RWPE1 (cell line): Measurements from ENCODE around the gene DNAJC27.

Source experiments
- CTCF ChIA-PET: fragments of 350-600 bp; sonication (Branson Sonifier 250); formaldehyde crosslinking; extraction: SDS; loops from one replicate; lab custom pipeline; 2021; lab: Yijun Ruan, JAX
- POLR2A ChIA-PET: fragments of 400-600 bp; formaldehyde crosslinking; extraction: SDS; loops from one replicate; lab custom pipeline; 2020; ENCODE audit warnings: antibody characterized with exemption; ENCODE audit not compliant: low non-redundant PET; lab: Yijun Ruan, JAX
- DNase-seq: peaks from one replicate; pipeline ENCODE4 v3.0.0; 2012; ENCODE audit warnings: low spot score
- H3K27ac ChIP-seq: fragments of 450-650 bp; 2 replicates; pipeline ENCODE4 v1.5.1; 2017
- CTCF ChIP-seq: fragments of 450-650 bp; conservative IDR thresholded peaks from 2 replicates; pipeline ENCODE4 v1.5.1; 2017; ENCODE audit warnings: low read depth, mild to moderate bottlenecking

Gene DNAJC27

DNA sequence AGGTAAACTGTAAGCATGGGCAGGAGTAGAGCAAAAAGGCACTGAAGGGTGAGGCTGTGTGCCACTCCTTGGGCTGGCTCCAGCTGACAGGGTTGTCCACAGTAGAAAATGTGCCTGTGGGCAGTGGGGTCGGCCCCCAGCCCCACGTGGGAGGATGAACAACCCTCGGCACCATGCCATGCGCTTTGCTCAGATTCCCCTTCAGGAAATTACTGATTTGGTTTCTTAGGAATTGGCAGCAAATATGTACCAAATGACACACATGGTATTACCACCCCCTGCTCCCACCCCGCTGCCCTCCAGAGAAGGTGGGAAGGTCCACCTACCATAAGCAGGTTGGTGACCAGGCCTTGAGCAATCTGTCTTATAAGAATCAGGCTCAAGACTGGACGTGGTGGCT is 65.3 kb downstream of the DNAJC27 start:
- TF ChIP-seq CTCF = no peak
- ChIA-PET CTCF (no interaction called here), POLR2A (no interaction called here)
- no peak for DNase-seq
- no peak overlapping the region for H3K27ac ChIP-seq

GRCh38 chr2:24903161-24904103 is 68.3 kb downstream of the DNAJC27 start:
- no peak overlapping the region for H3K27ac ChIP-seq
- no peak for TF ChIP-seq CTCF
- ChIA-PET CTCF (no interaction called here), POLR2A (no interaction called here)
- DNase-seq = no peak

- TF ChIP-seq CTCF = no peak
- no peak for DNase-seq
- no peak overlapping the region for H3K27ac ChIP-seq
- POLR2A ChIA-PET = no interaction called here
- CTCF ChIA-PET = no interaction called here
These were observed 72.3 kb downstream of the DNAJC27 start for GRCh38 chr2:24899361-24899910.

DNA sequence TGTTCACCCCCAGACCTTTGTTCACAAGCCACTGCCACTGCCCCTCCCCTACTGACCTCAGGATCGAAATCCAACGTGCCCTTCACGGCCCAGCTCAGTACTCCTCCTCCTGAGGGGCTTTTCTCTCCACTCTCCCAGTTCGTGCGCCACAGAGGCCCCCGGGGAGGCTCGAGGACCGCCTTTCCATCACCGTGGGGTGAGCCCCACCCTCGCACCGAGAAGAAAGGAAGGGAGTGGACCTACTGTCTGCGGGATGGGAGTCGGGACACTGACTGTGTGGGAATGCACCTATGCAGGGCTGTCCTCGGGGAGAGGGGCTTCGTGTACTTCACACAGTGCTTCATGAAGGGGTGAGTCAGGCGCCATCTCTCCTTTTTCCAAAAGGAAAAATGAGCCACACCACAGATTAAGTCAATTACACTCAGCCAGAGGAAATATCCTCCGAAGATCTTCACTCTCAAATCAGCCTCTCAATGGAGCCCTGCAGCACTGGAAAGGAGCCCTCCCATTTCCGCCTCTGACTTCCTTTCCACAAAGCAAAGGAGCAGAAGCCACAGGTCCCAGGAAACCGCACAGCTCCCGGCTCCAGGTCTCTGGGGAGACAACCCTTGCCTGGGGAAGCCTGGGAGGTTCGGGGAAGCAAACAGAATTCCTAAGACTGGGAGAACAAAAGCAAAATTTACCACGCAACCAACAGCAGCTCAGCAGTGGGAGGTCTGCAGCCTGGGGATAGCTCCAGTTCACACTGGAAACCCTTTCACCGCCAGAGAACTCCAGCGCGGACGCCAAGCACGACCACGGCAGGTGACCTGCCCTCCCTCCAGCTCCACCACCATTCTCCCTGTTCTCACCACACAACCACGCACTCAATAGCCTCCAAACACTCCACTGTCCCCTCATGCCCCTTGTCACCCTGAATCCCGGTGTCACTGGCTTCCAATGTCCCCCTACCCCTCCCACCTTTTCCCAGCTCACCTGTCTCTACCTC is 73.3 kb downstream of the DNAJC27 start:
- DNase-seq = no peak
- H3K27ac ChIP-seq = no peak overlapping the region
- CTCF ChIA-PET = no interaction called here
- TF ChIP-seq CTCF = no peak
- POLR2A ChIA-PET = no interaction called here

DNA sequence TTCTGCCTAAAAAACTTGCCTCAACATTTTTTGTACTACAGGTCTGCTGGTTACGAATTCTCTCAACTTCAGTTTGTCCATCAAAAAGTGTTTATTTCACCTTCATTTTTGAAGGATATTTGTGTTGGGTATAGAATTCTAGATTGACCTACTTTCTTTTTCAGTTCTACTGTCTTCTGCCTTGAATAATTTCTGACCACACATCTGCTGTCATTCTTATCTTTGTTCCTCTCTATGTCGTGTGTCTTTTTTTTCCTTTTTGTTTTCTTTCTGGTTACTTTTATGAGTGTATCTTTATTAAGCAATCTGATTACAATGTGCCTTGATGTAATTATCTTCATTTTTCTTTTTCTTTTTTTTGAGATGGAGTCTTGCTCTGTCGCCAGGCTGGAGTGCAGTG is 77.0 kb downstream of the DNAJC27 start:
- TF ChIP-seq CTCF = no peak
- ChIA-PET POLR2A (no interaction called here), CTCF (no interaction called here)
- DNase-seq = no peak
- no peak overlapping the region for H3K27ac ChIP-seq

DNA sequence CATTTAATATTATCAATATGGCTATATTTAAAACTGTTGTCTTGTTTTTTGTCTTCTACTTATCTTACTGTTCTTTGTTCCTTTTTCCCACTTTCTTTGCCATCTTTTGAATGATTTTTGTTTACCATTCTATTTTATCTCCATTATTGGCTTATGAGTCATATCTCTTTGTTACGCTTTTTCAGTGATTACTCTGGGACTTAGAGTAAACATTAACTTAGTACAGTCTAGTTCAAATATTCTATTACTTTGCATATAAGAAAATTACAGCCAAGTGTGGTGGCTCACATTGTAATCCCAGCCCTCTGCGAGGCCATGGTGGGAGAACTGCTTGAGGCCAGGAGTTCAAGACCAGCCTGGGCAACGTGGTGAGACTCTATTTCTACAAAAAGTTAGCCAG is 77.8 kb downstream of the DNAJC27 start:
- ChIA-PET POLR2A (no interaction called here), CTCF (no interaction called here)
- no peak for TF ChIP-seq CTCF
- DNase-seq = no peak
- no peak overlapping the region for H3K27ac ChIP-seq
